ENCODE data around the gene DRGX.

Gene DRGX

DNA sequence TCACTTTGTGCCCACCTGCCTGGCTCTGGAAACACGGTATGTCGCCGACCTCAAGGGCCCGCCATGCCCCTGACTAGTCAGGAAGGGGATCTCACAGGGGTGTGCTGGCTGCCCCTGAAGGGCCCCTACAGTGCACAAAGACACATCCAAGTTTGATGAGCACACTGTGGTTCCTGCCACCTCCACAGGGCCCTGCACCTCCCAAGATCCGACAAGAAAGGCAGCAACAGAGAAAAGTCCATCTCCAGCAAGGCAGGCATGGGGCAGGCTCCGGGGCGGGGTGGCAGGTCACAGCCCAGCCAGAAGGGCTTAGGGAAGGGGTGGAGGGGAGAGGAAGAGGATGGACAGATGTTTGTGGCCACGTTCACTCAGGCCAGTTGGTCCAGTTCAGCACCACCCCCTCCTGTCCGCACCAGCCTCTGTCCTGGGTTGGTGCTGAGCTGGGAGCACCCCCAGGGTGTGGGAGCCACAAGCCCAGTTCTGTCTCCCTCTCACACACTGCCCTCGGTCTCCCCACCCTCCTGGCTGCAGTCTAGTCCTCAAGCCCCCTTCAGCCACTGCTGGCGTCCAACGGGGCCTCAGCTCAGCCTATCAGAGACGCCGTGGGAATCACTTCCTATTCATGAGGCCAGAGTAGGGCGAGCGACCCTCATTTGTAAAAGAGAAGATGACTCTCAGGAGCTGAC is 11.5 kb downstream of the DRGX start:
- in situ Hi-C loops (cut with MboI; ENCODE audit: low sequenced_read_pairs), result no loop called here

DNA sequence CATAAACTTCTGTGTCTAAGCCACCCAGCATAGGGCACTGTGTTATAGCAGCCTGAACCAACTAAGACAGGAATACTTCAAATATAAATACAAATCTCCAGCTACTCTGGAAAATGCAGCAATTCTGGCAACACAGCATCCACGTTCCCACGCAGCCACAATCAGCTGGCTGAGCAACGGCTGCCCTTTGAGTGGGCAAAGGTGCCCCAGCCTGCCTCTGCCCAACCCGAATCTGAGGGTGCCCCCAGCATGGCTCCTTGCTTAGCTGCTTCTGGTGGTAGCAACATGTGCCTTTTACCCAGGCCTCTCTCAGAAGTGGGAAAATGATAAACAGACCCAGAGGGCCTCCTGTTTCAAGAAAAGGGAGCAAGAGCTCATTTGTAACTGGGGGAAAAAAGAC is 12.0 kb downstream of the DRGX start:
- in situ Hi-C loops (cut with MboI; ENCODE audit: low sequenced_read_pairs), result no loop called here

GRCh38 chr10:49382826-49383225 is 13.1 kb downstream of the DRGX start:
- in situ Hi-C loops (cut with MboI; ENCODE audit: low sequenced_read_pairs), result no loop called here

DNA sequence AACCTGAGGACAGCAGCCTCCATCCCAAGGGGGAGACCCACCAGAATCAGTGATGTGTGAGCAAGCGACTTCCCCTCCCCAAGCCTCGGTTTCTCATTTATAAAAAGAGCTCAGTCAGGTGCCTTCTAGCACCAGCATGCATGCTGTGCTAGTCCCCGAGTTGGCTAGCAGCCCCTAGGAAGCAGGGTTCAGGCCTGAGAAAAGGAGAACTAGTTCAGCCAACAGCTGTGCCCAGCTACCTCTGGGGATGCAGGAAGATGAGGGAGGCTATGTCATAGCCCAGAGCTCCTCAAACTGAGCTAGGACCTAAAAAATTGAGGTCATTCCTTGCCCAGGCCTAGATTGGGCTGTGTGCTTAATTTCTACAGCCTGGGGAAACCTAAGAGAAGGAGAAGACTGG is 13.7 kb downstream of the DRGX start:
- in situ Hi-C loops (cut with MboI; ENCODE audit: low sequenced_read_pairs), result no loop called here

- in situ Hi-C loops (cut with MboI; ENCODE audit: low sequenced_read_pairs), result no loop called here
Observed at GRCh38 chr10:49381111-49381900, 14.6 kb downstream of the DRGX start.

- in situ Hi-C loops (cut with MboI; ENCODE audit: low sequenced_read_pairs), result no loop called here
Observed at GRCh38 chr10:49379596-49380410, 16.1 kb downstream of the DRGX start.

GRCh38 chr10:49377256-49377655 is 18.6 kb downstream of the DRGX start:
- in situ Hi-C loops (cut with MboI; ENCODE audit: low sequenced_read_pairs), result no loop called here

DNA sequence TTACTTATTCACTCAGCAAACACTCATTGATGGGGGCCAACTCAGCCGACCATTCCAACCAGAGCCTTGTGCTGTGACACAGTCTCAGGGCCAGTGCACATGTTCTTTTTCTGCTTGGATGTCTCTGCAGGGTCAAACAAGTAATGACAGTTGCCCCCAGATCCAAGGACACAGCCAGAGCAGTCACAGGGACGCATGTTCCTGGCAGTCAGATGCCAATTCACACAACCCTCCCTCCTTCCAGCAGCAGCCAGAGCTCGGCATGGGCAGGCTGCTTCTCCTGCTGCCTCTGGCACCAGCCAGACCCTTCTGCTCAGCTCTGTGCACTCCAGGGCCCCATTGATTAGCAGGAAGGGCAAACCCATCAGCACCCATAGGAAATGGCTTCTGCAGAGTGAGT is 20.3 kb downstream of the DRGX start:
- in situ Hi-C loops (cut with MboI; ENCODE audit: low sequenced_read_pairs), result no loop called here

DNA sequence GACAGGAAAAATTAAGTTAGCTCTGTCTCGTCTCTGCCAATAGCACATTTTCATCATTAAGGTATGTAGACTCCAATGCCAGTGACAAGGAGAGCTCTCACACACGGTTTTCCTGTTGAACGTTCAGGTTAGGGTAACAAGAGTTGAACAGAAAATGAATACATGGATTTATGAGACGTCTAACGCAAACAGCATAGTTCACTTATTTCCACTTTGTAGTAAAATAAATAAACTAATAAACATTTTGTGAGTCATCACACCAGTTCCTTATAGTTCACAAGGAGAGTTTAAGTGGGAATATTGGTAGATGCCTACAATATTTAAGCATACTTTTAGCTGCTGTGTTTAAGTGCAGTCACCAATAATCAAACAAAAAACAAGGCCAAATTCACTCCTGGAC is 21.1 kb downstream of the DRGX start:
- in situ Hi-C loops (cut with MboI; ENCODE audit: low sequenced_read_pairs), result no loop called here

- in situ Hi-C loops (cut with MboI; ENCODE audit: low sequenced_read_pairs), result no loop called here
Observed at GRCh38 chr10:49373361-49373760, 22.5 kb downstream of the DRGX start.

GRCh38 chr10:49371967-49372366 is 23.9 kb downstream of the DRGX start:
- in situ Hi-C loops (cut with MboI; ENCODE audit: low sequenced_read_pairs), result no loop called here

DNA sequence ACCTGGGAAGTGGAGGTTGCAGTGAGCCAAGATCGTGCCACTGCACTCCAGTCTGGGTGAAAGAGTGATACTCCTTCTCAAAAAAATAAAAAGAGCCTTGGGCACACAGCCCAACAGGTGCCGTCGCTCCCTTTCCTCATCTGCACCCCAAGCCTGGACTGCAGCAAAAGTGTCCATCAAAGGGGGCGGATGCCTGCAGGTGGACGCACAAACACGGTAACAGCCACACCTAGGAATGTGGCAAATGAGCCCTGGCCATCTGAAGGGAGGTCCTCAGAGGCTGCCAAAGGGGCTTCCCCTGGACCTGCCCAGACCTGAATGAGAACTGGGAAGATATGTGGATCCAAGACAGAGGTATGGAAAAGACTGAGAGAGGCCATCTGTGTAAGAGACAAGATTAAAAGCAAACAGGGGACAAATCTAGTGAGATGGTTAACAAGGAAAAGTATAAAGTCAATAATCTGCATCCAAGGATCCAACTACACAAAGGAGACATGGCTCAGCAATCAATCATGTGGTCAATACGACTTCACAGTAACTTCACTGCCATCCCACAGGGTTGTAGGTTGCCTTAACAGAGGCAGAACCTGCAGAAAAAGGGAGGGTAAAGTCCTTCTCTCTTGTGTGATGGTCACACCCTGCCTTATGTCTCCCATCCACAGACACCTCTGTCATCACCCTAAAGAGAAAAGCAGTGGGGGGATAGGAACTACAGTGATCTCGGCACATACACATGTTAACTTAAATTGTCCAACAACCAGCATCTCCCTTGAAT is 25.4 kb downstream of the DRGX start:
- in situ Hi-C loops (cut with MboI; ENCODE audit: low sequenced_read_pairs), result no loop called here

- in situ Hi-C loops (cut with MboI; ENCODE audit: low sequenced_read_pairs), result no loop called here
Observed at GRCh38 chr10:49369216-49370162, 26.4 kb downstream of the DRGX start.

DNA sequence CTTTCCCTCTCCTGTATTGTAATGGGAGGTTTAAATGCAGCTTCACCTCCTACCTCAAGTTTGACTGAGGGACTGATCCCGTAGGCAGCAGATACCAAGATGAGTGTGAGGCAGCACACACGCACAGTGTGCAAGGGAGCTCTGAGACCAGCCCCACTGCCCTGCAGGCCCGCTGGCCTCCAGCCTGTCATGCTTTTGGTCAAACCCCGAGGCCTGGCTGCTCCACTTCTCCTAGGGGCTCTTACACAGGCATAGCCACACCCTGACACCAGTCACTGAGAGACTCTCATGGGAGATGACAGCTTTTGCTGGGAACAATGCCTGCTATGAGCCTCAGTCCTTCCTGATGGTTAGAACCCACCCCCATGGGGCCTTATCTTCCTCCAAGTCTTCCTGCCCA is 27.6 kb downstream of the DRGX start:
- in situ Hi-C loops (cut with MboI; ENCODE audit: low sequenced_read_pairs), result no loop called here

DNA sequence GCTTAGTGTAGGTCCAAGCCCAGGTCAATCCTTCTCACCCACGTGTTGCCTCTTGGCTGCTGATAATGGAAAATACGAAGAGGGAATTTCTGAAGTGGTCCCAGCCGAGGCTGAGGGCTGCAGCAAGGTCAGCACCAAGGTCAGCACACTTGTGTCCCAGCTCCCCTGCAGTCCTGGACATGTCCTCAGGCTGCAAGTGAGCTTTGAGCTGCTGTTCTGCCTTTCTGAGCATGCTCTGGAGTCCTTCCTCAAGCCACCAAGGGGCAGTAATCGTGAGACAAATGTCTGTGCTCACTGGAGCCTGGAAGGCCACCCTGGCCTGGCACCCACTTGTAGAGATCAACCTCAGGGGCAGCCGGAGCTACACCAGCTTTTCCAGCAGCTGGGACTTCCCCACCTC is 28.3 kb downstream of the DRGX start:
- in situ Hi-C loops (cut with MboI; ENCODE audit: low sequenced_read_pairs), result no loop called here

GRCh38 chr10:49366460-49366859 is 29.4 kb downstream of the DRGX start:
- in situ Hi-C loops (cut with MboI; ENCODE audit: low sequenced_read_pairs), result no loop called here

- in situ Hi-C loops (cut with MboI; ENCODE audit: low sequenced_read_pairs), result no loop called here
Observed at GRCh38 chr10:49365675-49366415, 30.0 kb downstream of the DRGX start.

GRCh38 chr10:49365275-49365674 is 30.6 kb downstream of the DRGX start:
- in situ Hi-C loops (cut with MboI; ENCODE audit: low sequenced_read_pairs), result no loop called here

- in situ Hi-C loops (cut with MboI; ENCODE audit: low sequenced_read_pairs), result no loop called here
Observed at GRCh38 chr10:49364747-49365146, 31.1 kb downstream of the DRGX start.
